Muscle of arm (tissue), 12 donors: ENCODE results near the gene ENPP1. TPM values are rescaled to one million over a fixed set of nuclear protein-coding genes. Genes with fewer than 3 reads are reported as not detected.
A peak's percentile ranks its signal among the peaks of the same experiment; 100 is the strongest.
"Not testable (repeated sequence)": the region's sequence is repeated elsewhere in the genome, so short reads cannot be mapped to it uniquely, and the experiment has no call there.

Experiments used
- DNase-seq: peaks from one replicate; pipeline ENCODE4 v3.0.0-alpha.2; 2013
- polyA plus RNA-seq, 12 donors: library from polyadenylated mRNA; unstranded; fragments of 120-200 nt; gene quantifications; one replicate each; pipeline ENCODE4 v1.2.1, GENCODE V29; 2013; ENCODE audit not compliant: insufficient read length in 12 of 12

ENPP1 gene
- polyA plus RNA-seq, 12 donors = 13.1 to 92.7 (median 20.0) TPM

GRCh38 chr6:131868836-131869235, 61.0 kb downstream of the ENPP1 start:
- no peak for DNase-seq

- no peak for DNase-seq
Observed at GRCh38 chr6:131875647-131876046, 67.8 kb downstream of the ENPP1 start.

GRCh38 chr6:131876545-131876944, 68.7 kb downstream of the ENPP1 start:
- DNase-seq = no peak

DNA sequence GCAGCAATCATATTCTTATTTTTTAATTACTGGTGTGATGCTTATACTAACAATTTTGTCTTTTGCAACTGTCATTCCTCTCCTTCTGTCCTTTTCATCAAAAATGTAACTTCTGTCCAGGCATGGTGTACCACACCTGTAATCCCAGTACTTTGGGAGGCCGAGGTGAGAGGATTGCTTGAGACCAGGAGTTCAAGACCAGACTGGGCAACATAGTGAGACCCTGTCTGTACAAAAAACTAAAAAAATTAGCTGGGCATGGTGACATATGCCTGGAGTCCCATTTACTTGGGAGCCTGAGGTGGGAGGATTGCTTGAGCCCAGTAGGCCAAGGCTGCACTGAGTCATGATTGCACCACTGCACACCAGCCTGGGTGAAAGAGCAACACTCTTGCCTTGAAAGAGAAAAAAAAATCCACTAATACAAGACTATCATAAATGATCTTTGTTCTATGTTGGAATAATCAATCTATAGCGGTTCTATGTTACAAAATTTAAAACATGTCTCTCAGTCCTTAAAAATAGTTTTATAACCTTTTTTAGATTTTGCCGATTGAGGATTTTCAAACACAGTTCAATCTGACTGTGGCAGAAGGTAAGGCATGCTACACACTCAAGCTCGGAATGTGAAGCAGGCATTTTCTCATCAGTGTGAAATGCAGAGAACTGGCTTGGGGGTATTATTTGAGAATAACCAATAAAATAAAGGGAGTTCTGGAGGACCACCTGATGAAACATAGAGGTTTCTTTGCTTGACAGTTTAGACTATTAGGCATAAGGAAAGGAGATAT, 70.4 kb downstream of the ENPP1 start:
- DNase-seq = no peak

GRCh38 chr6:131883016-131883415, 75.2 kb downstream of the ENPP1 start:
- DNase-seq = no peak

GRCh38 chr6:131885237-131885636, 77.4 kb downstream of the ENPP1 start:
- no peak for DNase-seq

GRCh38 chr6:131886517-131886916, 78.7 kb downstream of the ENPP1 start:
- no peak for DNase-seq

DNA sequence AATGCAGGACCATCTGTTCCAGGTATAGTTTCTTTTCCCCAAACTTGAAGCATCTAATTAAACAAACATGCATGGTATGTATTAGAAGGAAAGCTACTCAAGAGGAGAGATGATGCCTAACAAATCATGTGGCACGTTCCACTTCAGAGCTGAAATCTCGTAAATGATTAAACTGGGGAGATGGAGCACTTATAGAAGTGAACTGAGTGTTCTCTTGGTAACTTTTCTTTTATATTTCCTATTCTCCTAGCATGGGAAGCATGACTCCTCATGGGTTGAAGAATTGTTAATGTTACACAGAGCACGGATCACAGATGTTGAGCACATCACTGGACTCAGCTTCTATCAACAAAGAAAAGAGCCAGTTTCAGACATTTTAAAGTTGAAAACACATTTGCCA, 82.3 kb downstream of the ENPP1 start:
- no peak for DNase-seq

DNA sequence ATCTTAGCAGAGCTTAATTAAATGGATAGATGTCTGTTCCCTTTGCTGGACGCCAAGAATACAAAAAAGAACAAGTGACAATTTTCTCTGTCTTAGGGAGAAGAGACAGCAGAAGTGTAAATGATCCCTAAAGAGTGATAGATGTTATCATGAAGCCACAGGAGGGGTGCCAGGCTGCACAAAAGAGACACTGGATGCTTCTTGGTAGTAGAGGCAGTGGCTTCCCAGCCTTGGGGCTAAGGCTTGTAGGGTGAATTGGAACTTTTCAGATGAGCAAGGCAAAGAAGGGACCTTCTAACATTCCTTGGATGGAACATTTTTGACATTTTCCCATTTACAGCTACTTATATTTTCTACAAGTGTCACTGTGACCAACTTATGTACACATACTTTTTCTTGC, 85.4 kb downstream of the ENPP1 start:
- no peak for DNase-seq

DNA sequence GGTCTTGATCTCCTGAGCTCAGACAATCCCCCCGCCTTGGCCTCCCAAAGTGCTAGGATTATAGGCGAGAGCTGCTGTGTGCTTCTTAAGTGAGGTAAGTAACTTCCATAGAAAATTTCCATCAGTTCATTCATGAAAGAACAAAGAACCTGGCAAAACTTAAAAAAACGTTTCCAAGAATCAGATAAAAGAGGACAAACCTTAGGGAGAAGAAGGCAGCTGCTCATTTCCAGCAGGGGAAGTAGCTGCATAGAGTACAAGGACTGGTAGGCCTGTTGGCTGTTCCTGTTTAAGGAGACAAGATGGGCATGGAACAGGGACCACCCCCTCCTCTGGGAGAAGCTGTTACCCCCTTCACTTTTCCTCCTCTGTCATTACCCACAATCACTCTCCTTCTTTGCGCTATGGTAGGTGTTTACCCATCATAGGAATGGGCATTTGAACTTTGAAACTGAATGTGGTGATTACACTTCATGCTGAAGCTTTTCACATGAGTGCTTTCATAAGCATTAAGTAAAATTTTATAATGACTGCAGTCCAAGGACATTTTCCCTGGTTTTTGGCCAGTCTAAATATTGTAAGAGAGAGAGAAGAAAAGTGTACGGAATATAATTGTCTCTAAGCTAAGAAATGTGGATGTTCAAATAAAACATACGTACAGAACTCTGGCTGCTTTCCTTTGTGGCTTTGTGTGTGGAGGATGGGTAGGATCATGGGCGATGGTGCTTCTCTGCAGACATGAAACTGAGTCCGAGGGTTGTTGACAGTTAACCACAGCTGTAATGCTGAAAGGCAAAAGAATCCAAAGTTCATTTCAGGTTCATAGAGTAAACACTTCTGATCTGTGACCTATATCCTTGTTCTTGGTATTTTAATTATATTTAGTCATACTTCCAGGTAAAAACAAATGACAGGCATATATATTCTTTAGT, 86.9 kb downstream of the ENPP1 start:
- DNase-seq = no peak

DNA sequence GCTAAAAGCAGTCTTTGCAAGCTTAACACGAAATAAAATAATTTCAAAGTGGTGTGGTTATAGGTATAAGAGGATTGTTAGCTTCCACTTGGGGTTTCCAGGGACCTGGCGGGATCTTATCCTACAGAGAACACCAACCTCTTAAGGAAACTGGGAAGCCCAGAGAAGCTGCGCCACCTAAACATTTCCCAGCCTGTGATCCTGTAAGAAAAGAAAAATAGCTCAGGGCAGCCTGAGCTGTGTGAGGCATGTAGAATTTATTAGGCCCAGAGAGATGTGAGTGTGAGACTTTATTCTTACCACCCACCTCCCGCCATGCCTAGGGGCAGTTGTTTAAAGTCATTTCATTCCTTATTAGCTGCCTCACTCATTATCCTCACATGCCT, 89.2 kb downstream of the ENPP1 start:
- no peak for DNase-seq

DNA sequence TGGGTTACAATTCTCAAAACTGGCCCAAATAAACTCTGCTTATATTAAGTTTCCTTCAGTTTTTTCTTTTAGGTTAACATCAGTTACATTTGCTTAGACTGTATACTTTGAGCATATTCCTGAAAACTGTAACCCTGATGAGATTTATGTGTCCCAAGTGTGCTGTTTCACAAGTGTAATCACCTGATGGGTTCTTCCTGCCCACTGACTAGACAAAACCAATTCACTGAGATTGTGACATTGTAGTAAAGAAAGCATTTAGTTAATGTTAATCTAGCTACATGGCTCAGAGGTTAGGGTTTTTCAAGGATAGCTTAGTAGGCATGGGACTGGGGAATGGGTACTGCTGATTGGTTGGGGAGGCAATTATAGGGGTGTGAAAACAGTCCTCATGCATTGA, 89.8 kb downstream of the ENPP1 start:
- DNase-seq = no peak

DNA sequence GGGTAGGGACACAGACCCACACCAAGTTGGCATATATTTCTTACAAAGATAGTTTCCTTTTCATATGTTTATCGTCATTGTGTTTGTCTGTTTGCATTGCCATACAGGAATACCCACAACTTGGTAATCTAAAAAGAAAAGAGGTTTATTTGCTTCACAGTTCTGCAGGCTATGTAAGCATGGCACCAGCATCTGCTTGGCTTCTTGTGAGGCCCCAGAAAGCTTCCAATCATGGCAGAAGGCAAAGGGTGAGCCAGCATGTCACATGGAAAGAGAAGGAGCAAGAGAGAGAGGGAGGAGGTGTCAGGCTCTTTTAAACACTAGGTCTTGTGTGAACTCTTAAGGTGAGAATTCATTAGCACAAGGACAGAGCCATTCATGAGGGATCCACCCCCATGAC, 90.9 kb downstream of the ENPP1 start:
- DNase-seq = no peak

DNA sequence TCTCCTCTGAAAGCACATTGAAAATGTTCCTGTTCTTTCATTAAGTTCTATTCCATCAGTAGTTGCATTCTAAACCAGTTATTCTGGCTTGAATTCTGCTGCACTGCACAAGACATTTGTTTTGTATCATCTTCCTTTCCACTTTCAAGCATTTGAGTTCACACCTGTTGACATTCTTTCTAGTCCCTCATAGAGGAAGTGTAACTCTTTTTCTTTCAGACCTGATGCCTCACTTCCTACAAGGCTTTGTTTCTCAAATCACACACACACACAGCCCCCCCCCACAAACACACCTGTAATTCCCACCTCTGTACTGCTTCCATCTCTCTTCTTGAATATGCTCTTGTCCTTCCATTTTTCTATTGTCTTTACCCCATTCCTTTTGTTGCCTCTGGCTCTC, 92.4 kb downstream of the ENPP1 start:
- DNase-seq = no peak

GRCh38 chr6:131901326-131901873, 93.6 kb downstream of the ENPP1 start:
- not testable (repeated sequence) for DNase-seq

- DNase-seq = not testable (repeated sequence)
Observed at GRCh38 chr6:131903734-131904133, 95.9 kb downstream of the ENPP1 start.

- DNase-seq = not testable (repeated sequence)
Observed at GRCh38 chr6:131908787-131909186, 101.0 kb downstream of the ENPP1 start.

- peak; percentile 82 for DNase-seq
Observed at GRCh38 chr6:131909408-131910218, 101.8 kb downstream of the ENPP1 start.

- no peak for DNase-seq
Observed at GRCh38 chr6:131910219-131910589, 102.4 kb downstream of the ENPP1 start.

GRCh38 chr6:131910956-131911355, 103.1 kb downstream of the ENPP1 start:
- DNase-seq = no peak

GRCh38 chr6:131911951-131912350, 104.1 kb downstream of the ENPP1 start:
- no peak for DNase-seq

- DNase-seq = no peak
Observed at GRCh38 chr6:131914234-131914633, 106.4 kb downstream of the ENPP1 start.
